SH-SY5Y (cell line): ENCODE measurements around the gene AIP.

ENCODE experiments used
- GATA2 ChIP-seq: IDR thresholded peaks from 2 replicates; pipeline ENCODE4 v1.6.1; 2011; ENCODE audit warnings: mild to moderate bottlenecking, low read depth, low read length
- GATA3 ChIP-seq: IDR thresholded peaks from 2 replicates; pipeline ENCODE4 v1.6.1; 2011; ENCODE audit warnings: low read depth, mild to moderate bottlenecking, low read length, moderate library complexity

- TF ChIP-seq GATA3 (no peak), GATA2 (no peak)
These were observed 7.3 kb downstream of the AIP start for GRCh38 chr11:67489885-67490726.
